Upper lobe of right lung (tissue), 1 donor: ENCODE results near the gene FOXO6. TPM values are rescaled to one million over a fixed set of nuclear protein-coding genes. Genes with fewer than 3 reads are reported as not detected.

ENCODE experiments used
- ATAC-seq: fragments of 200-7000 bp; cut with Tn5 transposase; one replicate; pipeline ENCODE4 v1.9.1; 2020; ENCODE audit warnings: mild to moderate bottlenecking, moderate library complexity
- DNase-seq: peaks from one replicate; pipeline ENCODE4 v3.0.0-alpha.2; 2020
- H3K27ac ChIP-seq: fragments of 200-600 bp; one replicate; pipeline ENCODE4 v1.8.0; 2022
- H3K27me3 ChIP-seq: fragments of 200-600 bp; one replicate; pipeline ENCODE4 v1.8.0; 2022; ENCODE audit warnings: mild to moderate bottlenecking
- H3K36me3 ChIP-seq: fragments of 200-600 bp; one replicate; pipeline ENCODE4 v1.8.0; 2022
- H3K4me1 ChIP-seq: fragments of 200-600 bp; one replicate; pipeline ENCODE4 v1.8.0; 2022
- H3K4me3 ChIP-seq: fragments of 200-600 bp; one replicate; pipeline ENCODE4 v1.8.0; 2022; ENCODE audit warnings: mild to moderate bottlenecking
- H3K9me3 ChIP-seq: fragments of 200-600 bp; one replicate; pipeline ENCODE4 v1.8.0; 2022
- CTCF ChIP-seq: fragments of 200-600 bp; IDR thresholded peaks from one replicate; pipeline ENCODE4 v1.8.0; 2022; ENCODE audit warnings: antibody characterized with exemption
- intact Hi-C: fragments of 100-400 bp; cut with DNase I; formaldehyde crosslinking; loops from one replicate; pipeline ENCODE4 v1.11.0; 2022
- total RNA-seq: library from RNA; stranded (reverse); fragmentation: NEBNext Ultra II Directional; extraction: Animal tissue kit (Norgen Biotek cat#: 25700); gene quantifications from one replicate; pipeline ENCODE4 v1.2.1, GENCODE V29; 2021
- donor health status: DM: no; HTN: yes; CAD: no; lungs with severe emphysema.

The FOXO6 gene
- total RNA-seq, 1 donor from 2014 or later = 0.43 TPM

DNA sequence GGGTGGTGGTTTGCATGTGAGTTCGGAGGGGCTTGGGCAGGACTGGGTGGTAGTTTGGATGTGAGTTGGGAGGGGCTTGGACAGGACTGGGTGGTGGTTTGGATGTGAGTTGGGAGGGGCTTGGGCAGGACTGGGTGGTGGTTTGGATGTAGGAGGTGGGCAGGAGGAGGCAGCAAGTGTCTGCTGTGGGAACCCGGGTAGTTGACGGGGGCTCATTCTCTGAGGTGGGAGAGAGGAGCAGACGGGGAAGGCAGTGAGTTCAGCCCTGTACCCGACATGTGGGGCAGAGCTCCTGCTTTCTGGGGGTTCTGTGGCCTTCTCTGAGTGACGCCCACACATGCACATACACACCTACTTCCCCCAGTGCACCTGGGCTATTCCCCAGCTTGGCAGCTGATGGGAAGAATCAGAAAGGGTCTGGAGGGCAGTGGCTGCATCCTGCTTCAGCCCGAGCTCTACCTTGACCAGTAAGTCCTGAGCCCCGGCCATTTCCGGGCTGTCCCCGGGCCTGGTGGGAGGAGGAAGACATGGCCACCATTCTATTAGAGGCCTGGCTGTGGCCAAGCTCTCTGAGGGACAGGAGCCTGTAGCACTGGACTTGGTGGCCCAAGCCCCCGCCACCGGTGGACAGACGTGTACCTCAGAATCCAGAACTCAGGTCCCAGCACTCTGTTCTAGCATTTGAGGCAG, 65.1 kb downstream of the FOXO6 start:
- H3K9me3 ChIP-seq = no peaks in the 10 kb centered on the region
- intact Hi-C loops = no loop called here
- no peak for TF ChIP-seq CTCF
- H3K27ac ChIP-seq = no peak overlapping the region
- H3K27me3 ChIP-seq = no peaks in the 10 kb centered on the region
- ATAC-seq = no peak
- no peaks in the 10 kb centered on the region for H3K36me3 ChIP-seq
- no peaks in the 10 kb centered on the region for H3K4me1 ChIP-seq
- no peak overlapping the region for H3K4me3 ChIP-seq
- no peak for DNase-seq

GRCh38 chr1:41427122-41427913, 66.1 kb downstream of the FOXO6 start:
- intact Hi-C loops = no loop called here
- TF ChIP-seq CTCF = no peak
- Histone ChIP-seq H3K4me3 (no peak overlapping the region), H3K36me3 (no peaks in the 10 kb centered on the region), H3K27ac (no peak overlapping the region), H3K9me3 (no peaks in the 10 kb centered on the region), H3K27me3 (no peaks in the 10 kb centered on the region), H3K4me1 (peaks cover 6% of the 10 kb centered on the region)
- DNase-seq (no peak), ATAC-seq (no peak)

DNA sequence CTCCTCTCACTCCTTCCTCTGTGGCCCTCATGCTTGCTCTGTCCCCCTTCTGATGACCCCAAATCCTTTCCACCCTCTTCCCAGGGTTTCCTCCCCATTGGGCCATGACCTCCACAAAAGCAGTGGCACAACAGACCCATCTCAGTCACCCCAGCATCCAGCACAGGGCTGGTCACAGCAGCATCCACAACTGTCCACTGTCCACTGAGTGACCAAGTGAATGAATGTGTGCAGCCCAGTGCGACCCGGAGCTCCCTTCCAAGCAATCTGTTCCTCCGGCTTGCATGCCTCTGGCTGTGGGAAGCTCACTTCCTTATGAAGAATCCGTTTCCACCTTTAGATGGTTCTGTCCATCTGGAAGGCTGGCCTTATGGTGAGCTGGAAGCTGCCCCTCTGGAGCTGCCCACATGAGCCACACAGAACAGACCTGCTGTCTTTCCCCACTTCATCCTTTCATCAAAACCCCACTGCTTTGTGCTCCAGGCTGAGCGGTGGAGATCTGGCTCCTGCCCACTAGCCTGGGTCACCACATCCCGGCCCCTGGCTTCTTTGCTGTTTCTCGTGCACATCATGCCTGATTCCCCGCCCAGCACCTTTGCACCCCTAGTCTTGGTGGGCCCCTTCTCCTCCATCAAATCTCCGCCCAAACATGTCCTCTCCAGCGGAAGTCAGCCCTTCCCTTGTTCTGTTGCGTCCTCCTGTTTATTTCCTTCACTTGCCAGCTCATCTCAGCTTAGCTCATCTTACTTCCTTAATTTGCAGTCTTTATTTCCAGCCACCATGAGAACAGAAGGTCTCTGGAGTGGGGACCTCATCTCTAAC, 66.9 kb downstream of the FOXO6 start:
- peak; percentile 6 for ATAC-seq
- DNase-seq = no peak
- Histone ChIP-seq H3K27ac (no peak overlapping the region), H3K4me3 (no peak overlapping the region), H3K36me3 (no peaks in the 10 kb centered on the region), H3K9me3 (no peaks in the 10 kb centered on the region), H3K27me3 (no peaks in the 10 kb centered on the region), H3K4me1 (peaks cover 14% of the 10 kb centered on the region)
- no peak for TF ChIP-seq CTCF
- intact Hi-C loops = no loop called here

GRCh38 chr1:41428738-41429640, 67.8 kb downstream of the FOXO6 start:
- intact Hi-C loops = no loop called here
- Histone ChIP-seq H3K36me3 (no peaks in the 10 kb centered on the region), H3K27me3 (no peaks in the 10 kb centered on the region), H3K27ac (no peak overlapping the region), H3K9me3 (no peaks in the 10 kb centered on the region), H3K4me3 (no peak overlapping the region), H3K4me1 (peaks cover 17% of the 10 kb centered on the region)
- ATAC-seq = no peak
- no peak for TF ChIP-seq CTCF
- no peak for DNase-seq

- DNase-seq (no peak), ATAC-seq (no peak)
- no peaks in the 10 kb centered on the region for H3K27me3 ChIP-seq
- intact Hi-C loops = no loop called here
- no peak overlapping the region for H3K27ac ChIP-seq
- peaks cover 17% of the 10 kb centered on the region for H3K4me1 ChIP-seq
- H3K4me3 ChIP-seq = no peak overlapping the region
- no peak for TF ChIP-seq CTCF
- H3K36me3 ChIP-seq = no peaks in the 10 kb centered on the region
- no peaks in the 10 kb centered on the region for H3K9me3 ChIP-seq
Observed at GRCh38 chr1:41429641-41430035, 68.4 kb downstream of the FOXO6 start.
